Uterus (tissue), 2 donors: Measurements from ENCODE around the gene ATP11B.

Source experiments
- CTCF ChIP-seq, 4 experiments: fragments of 200-600 bp in 2 of 4; fragments of 450-650 bp in 2 of 4; sonication (generic) in 2 of 4; IDR thresholded peaks; one replicate each; pipeline ENCODE4 v1.5.1; 2016 to 2019; ENCODE audit warnings: antibody characterized with exemption in 4 of 4, mild to moderate bottlenecking in 2 of 4, moderate library complexity in 1 of 4
- POLR2A ChIP-seq, 2 donors: fragments of 450-650 bp; IDR thresholded peaks; one replicate each; pipeline ENCODE4 v1.6.1; 2016; ENCODE audit warnings: antibody characterized with exemption in 2 of 2, mild to moderate bottlenecking in 1 of 2, moderate library complexity in 1 of 2

GRCh38 chr3:182785756-182786155, 7.5 kb upstream of the ATP11B start:
- TF ChIP-seq CTCF (IDR thresholded peaks at IDR 0.05) (no peak), POLR2A (IDR thresholded peaks at IDR 0.05) (no peak)
